PC-9 (cell line): ENCODE data around the gene FBXL17.

ENCODE experiments used
- EZH2 ChIP-seq: fragments of 200-600 bp; sonication (generic); IDR thresholded peaks from 2 replicates; pipeline ENCODE4 v1.8.0; 2017; ENCODE audit warnings: antibody characterized with exemption, low read depth
- TF ChIP-seq, protein P1 (sequence below): fragments of 200-600 bp; sonication (generic); conservative IDR thresholded peaks from 2 replicates; pipeline ENCODE4 v1.6.1; 2017; ENCODE audit warnings: mixed run types, antibody characterized with exemption, mild to moderate bottlenecking, moderate library complexity

DNA sequence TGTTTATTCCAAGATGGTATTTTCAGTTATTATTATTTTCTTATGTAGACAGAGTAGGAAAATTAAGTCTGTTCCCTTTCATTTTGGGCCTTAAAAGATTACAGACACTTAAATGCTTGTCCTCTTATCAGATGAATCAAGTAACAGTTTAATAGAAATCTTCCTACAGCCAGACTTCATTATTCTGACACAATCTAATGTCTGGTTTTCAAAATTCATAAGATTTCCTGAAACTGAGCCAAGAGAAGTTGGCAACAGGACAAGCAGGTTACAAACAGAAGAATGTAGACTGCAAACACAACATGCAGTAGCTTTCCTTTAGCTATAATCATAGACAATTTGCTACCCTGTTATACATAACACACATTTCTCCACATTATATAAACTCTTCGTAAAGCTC lies 130.5 kb downstream of the FBXL17 start:
- TF ChIP-seq, protein P1, sequence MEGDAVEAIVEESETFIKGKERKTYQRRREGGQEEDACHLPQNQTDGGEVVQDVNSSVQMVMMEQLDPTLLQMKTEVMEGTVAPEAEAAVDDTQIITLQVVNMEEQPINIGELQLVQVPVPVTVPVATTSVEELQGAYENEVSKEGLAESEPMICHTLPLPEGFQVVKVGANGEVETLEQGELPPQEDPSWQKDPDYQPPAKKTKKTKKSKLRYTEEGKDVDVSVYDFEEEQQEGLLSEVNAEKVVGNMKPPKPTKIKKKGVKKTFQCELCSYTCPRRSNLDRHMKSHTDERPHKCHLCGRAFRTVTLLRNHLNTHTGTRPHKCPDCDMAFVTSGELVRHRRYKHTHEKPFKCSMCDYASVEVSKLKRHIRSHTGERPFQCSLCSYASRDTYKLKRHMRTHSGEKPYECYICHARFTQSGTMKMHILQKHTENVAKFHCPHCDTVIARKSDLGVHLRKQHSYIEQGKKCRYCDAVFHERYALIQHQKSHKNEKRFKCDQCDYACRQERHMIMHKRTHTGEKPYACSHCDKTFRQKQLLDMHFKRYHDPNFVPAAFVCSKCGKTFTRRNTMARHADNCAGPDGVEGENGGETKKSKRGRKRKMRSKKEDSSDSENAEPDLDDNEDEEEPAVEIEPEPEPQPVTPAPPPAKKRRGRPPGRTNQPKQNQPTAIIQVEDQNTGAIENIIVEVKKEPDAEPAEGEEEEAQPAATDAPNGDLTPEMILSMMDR, result no peak
- TF ChIP-seq EZH2, result no peak
